Duodenal mucosa (tissue), 2 donors: ENCODE data around the gene PARD3B.

Source experiments
- H3K27ac ChIP-seq: one replicate; pipeline ENCODE4 v1.7.0; 2013; ENCODE audit warnings: low read depth, low read length
- H3K27me3 ChIP-seq, 2 donors: one replicate each; pipeline ENCODE4 v1.7.0; 2013; ENCODE audit warnings: low read length in 2 of 2, control low read depth in 1 of 2; ENCODE audit not compliant: insufficient read depth in 2 of 2, control insufficient read depth in 1 of 2
- H3K36me3 ChIP-seq, 2 donors: one replicate each; pipeline ENCODE4 v1.7.0; 2013; ENCODE audit warnings: low read length in 2 of 2, control low read depth in 1 of 2; ENCODE audit not compliant: insufficient read depth in 2 of 2, control insufficient read depth in 1 of 2
- H3K4me1 ChIP-seq, 2 donors: one replicate each; pipeline ENCODE4 v1.7.0; 2013; ENCODE audit warnings: low read length in 2 of 2, control low read depth in 1 of 2; ENCODE audit not compliant: insufficient read depth in 2 of 2, control insufficient read depth in 1 of 2
- H3K4me3 ChIP-seq, 2 donors: one replicate each; pipeline ENCODE4 v1.7.0; 2013; ENCODE audit warnings: low read length in 2 of 2, low read depth in 1 of 2
- H3K9ac ChIP-seq, 2 donors: one replicate each; pipeline ENCODE4 v1.7.0; 2013; ENCODE audit warnings: low read length in 2 of 2, low read depth in 1 of 2
- H3K9me3 ChIP-seq, 2 donors: one replicate each; pipeline ENCODE4 v1.7.0; 2013; ENCODE audit warnings: low read length in 2 of 2, control low read depth in 1 of 2; ENCODE audit not compliant: control insufficient read depth in 1 of 2

The PARD3B gene

GRCh38 chr2:205041472-205042130, 496.3 kb downstream of the PARD3B start:
- no peaks in the 10 kb centered on the region for H3K36me3 ChIP-seq
- H3K9me3 ChIP-seq = no peaks in the 10 kb centered on the region
- no peak overlapping the region for H3K9ac ChIP-seq
- H3K4me3 ChIP-seq = no peak overlapping the region
- no peaks in the 10 kb centered on the region for H3K27me3 ChIP-seq
- H3K4me1 ChIP-seq = no peaks in the 10 kb centered on the region
- H3K27ac ChIP-seq = no peak overlapping the region

- Histone ChIP-seq H3K9ac (no peak overlapping the region), H3K4me1 (no peaks in the 10 kb centered on the region), H3K9me3 (no peaks in the 10 kb centered on the region), H3K27me3 (no peaks in the 10 kb centered on the region), H3K4me3 (no peak overlapping the region), H3K36me3 (no peaks in the 10 kb centered on the region), H3K27ac (no peak overlapping the region)
Observed at GRCh38 chr2:205043285-205043684, 498.0 kb downstream of the PARD3B start.

GRCh38 chr2:205045706-205046105, 500.4 kb downstream of the PARD3B start:
- Histone ChIP-seq H3K27me3 (no peaks in the 10 kb centered on the region), H3K9ac (no peak overlapping the region), H3K4me1 (no peaks in the 10 kb centered on the region), H3K4me3 (no peak overlapping the region), H3K9me3 (no peaks in the 10 kb centered on the region), H3K27ac (no peak overlapping the region), H3K36me3 (no peaks in the 10 kb centered on the region)

- Histone ChIP-seq H3K27me3 (no peaks in the 10 kb centered on the region), H3K9me3 (no peaks in the 10 kb centered on the region), H3K36me3 (no peaks in the 10 kb centered on the region), H3K9ac (no peak overlapping the region), H3K27ac (no peak overlapping the region), H3K4me1 (no peaks in the 10 kb centered on the region), H3K4me3 (no peak overlapping the region)
Observed at GRCh38 chr2:205047273-205047839, 502.1 kb downstream of the PARD3B start.

GRCh38 chr2:205051417-205051816, 506.1 kb downstream of the PARD3B start:
- no peaks in the 10 kb centered on the region for H3K9me3 ChIP-seq
- no peaks in the 10 kb centered on the region for H3K27me3 ChIP-seq
- H3K4me1 ChIP-seq = no peaks in the 10 kb centered on the region
- no peak overlapping the region for H3K4me3 ChIP-seq
- H3K9ac ChIP-seq = no peak overlapping the region
- H3K36me3 ChIP-seq = no peaks in the 10 kb centered on the region
- H3K27ac ChIP-seq = no peak overlapping the region

GRCh38 chr2:205052781-205053180, 507.5 kb downstream of the PARD3B start:
- Histone ChIP-seq H3K9me3 (no peaks in the 10 kb centered on the region), H3K9ac (no peak overlapping the region), H3K4me3 (no peak overlapping the region), H3K27me3 (no peaks in the 10 kb centered on the region), H3K27ac (no peak overlapping the region), H3K4me1 (no peaks in the 10 kb centered on the region), H3K36me3 (no peaks in the 10 kb centered on the region)

GRCh38 chr2:205053827-205054410, 508.6 kb downstream of the PARD3B start:
- Histone ChIP-seq H3K4me3 (no peak overlapping the region), H3K9ac (no peak overlapping the region), H3K36me3 (no peaks in the 10 kb centered on the region), H3K27me3 (no peaks in the 10 kb centered on the region), H3K27ac (no peak overlapping the region), H3K4me1 (no peaks in the 10 kb centered on the region), H3K9me3 (peaks cover 2 to 4% of the 10 kb centered on the region in 2 donors)

- H3K9me3 ChIP-seq = peaks cover 2 to 4% of the 10 kb centered on the region in 2 donors
- no peak overlapping the region for H3K9ac ChIP-seq
- H3K4me1 ChIP-seq = no peaks in the 10 kb centered on the region
- no peak overlapping the region for H3K4me3 ChIP-seq
- H3K36me3 ChIP-seq = no peaks in the 10 kb centered on the region
- H3K27ac ChIP-seq = no peak overlapping the region
- no peaks in the 10 kb centered on the region for H3K27me3 ChIP-seq
Observed at GRCh38 chr2:205054789-205055188, 509.5 kb downstream of the PARD3B start.

- no peak overlapping the region for H3K9ac ChIP-seq
- no peaks in the 10 kb centered on the region for H3K27me3 ChIP-seq
- H3K27ac ChIP-seq = no peak overlapping the region
- H3K9me3 ChIP-seq = peaks cover 2 to 4% of the 10 kb centered on the region in 2 donors
- H3K4me1 ChIP-seq = no peaks in the 10 kb centered on the region
- no peaks in the 10 kb centered on the region for H3K36me3 ChIP-seq
- no peak overlapping the region for H3K4me3 ChIP-seq
Observed at GRCh38 chr2:205055251-205055650, 510.0 kb downstream of the PARD3B start.

- no peaks in the 10 kb centered on the region for H3K27me3 ChIP-seq
- peaks cover 2 to 4% of the 10 kb centered on the region in 2 donors for H3K9me3 ChIP-seq
- H3K4me1 ChIP-seq = no peaks in the 10 kb centered on the region
- H3K27ac ChIP-seq = no peak overlapping the region
- no peak overlapping the region for H3K4me3 ChIP-seq
- H3K9ac ChIP-seq = no peak overlapping the region
- no peaks in the 10 kb centered on the region for H3K36me3 ChIP-seq
Observed at GRCh38 chr2:205056151-205056561, 510.9 kb downstream of the PARD3B start.
